ENCODE measurements around the gene SNX25.
"Not testable (repeated sequence)": the region's sequence is repeated elsewhere in the genome, so short reads cannot be mapped to it uniquely, and the experiment has no call there.

Gene SNX25

GRCh38 chr4:185357211-185357610 is 147.8 kb downstream of the SNX25 start:
- no peak overlapping the region for H3K27ac ChIP-seq
- TF ChIP-seq, protein P1, sequence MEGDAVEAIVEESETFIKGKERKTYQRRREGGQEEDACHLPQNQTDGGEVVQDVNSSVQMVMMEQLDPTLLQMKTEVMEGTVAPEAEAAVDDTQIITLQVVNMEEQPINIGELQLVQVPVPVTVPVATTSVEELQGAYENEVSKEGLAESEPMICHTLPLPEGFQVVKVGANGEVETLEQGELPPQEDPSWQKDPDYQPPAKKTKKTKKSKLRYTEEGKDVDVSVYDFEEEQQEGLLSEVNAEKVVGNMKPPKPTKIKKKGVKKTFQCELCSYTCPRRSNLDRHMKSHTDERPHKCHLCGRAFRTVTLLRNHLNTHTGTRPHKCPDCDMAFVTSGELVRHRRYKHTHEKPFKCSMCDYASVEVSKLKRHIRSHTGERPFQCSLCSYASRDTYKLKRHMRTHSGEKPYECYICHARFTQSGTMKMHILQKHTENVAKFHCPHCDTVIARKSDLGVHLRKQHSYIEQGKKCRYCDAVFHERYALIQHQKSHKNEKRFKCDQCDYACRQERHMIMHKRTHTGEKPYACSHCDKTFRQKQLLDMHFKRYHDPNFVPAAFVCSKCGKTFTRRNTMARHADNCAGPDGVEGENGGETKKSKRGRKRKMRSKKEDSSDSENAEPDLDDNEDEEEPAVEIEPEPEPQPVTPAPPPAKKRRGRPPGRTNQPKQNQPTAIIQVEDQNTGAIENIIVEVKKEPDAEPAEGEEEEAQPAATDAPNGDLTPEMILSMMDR (conservative IDR thresholded peaks at IDR 0.05; ENCODE audit: low read depth), result no peak
- DNase-seq (ENCODE audit: low spot score), result no peak
- ChIA-PET POLR2A (ENCODE audit: low non-redundant PET) (no interaction called here), CTCF (no interaction called here)

GRCh38 chr4:185357733-185358440 is 148.5 kb downstream of the SNX25 start:
- TF ChIP-seq, protein P1 (conservative IDR thresholded peaks at IDR 0.05; ENCODE audit: low read depth), result no peak
- ChIA-PET POLR2A (ENCODE audit: low non-redundant PET) (no interaction called here), CTCF (no interaction called here)
- no peak for DNase-seq (ENCODE audit: low spot score)
- no peak overlapping the region for H3K27ac ChIP-seq

DNA sequence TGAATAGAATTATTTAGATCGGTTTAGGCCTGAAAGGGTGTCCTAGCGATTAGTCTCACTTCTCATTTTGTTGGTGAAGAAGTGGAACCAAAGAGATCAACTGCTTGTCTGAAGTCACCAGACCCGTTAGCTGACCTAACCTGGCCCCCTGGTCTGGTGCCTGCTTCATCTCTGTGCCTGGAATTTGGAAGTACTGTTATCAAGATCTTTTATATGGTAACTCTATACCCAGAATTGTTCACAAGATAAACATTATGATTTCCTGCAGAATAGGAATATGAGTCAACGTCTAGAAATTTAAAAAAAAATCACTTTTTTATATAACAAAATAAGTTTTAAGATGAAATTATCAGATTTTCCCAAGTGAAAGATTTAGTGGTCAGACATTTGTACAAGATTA is 149.1 kb downstream of the SNX25 start:
- TF ChIP-seq, protein P1 (conservative IDR thresholded peaks at IDR 0.05; ENCODE audit: low read depth), result no peak
- CTCF ChIA-PET, result interaction anchor here (0.7 kb wide), 1 partner anchor 239 kb away, joined by 6 read pairs; no protein-coding TSS in a partner anchor
- H3K27ac ChIP-seq, result no peak overlapping the region
- no peak for DNase-seq (ENCODE audit: low spot score)
- POLR2A ChIA-PET (ENCODE audit: low non-redundant PET), result no interaction called here

DNA sequence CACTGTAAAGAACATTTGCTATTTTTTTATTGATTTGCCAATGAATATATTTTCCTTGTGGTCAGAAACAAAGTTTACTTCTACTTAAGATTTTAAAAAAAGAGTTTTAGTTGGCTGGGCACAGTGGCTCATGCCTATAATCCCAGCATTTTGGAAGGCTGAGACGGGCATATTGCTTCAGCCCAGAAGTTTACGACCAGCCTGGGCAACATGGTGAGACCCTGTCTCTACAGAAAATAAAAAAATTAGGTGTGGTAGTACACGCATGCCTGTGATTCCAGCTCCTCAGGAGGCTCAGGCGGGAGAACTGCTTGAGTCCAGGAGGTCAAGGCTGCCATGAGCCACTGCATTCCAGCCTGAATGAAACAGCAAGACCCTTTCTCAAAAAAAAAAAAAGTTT is 149.6 kb downstream of the SNX25 start:
- no peak for DNase-seq (ENCODE audit: low spot score)
- CTCF ChIA-PET, result interaction anchor here (0.7 kb wide), 1 partner anchor 239 kb away, joined by 6 read pairs; no protein-coding TSS in a partner anchor
- POLR2A ChIA-PET (ENCODE audit: low non-redundant PET), result no interaction called here

DNA sequence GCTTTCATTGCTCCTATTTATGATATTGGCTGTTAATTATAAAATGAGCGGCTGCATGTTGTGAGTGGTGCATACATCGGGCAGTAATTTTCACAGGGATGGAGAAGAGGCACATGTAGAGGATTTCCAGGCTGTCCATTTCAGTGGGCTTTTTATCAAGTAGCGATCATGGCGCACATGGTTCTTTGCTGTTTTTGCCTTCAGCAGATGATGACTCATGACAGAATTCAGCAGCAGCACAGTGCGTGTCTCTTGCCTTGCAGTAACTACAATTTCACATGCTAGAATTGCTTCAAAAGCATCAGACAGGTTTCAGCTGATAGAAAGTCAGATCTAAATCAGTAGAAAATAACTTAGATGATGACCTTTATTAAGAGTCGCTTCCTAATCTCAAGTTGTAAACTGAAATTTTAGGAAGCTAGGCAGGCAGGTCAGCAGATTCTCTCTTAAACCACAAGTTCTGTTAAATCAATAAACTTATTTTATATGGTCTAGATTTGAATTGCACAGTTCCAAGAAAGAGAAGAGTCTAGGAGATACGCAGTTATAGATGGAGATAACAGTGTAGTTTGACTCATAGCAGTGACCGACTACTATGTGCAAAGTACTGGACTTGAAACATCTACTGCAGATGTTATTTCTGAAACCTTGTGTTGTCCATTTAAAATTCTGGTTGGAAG is 150.5 kb downstream of the SNX25 start:
- POLR2A ChIA-PET (ENCODE audit: low non-redundant PET), result no interaction called here

More for the DNA sequence above, 149.6 kb downstream of the SNX25 start:
- no peak overlapping the region for H3K27ac ChIP-seq
- TF ChIP-seq, protein P1 (conservative IDR thresholded peaks at IDR 0.05; ENCODE audit: low read depth), result no peak

DNA sequence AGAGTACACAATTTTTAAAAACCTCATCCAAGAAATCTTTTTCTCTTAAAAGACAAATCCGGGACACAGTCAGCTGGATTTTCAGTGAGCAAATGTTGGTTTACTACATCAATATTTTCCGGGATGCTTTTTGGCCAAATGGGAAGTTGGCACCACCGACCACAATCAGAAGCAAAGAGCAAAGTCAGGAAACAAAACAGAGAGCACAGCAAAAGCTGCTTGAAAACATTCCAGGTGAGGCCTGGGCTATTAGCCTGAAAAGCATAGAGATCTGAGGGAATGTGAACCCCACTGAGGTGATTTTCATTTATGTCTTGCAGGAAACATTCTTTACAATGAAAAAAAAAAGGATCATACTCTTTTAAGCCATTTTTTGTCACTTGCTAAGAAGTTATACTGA is 152.5 kb downstream of the SNX25 start:
- ChIA-PET POLR2A (ENCODE audit: low non-redundant PET) (no interaction called here), CTCF (no interaction called here)
- TF ChIP-seq, protein P1 (conservative IDR thresholded peaks at IDR 0.05; ENCODE audit: low read depth), result no peak
- H3K27ac ChIP-seq, result no peak overlapping the region
- DNase-seq (ENCODE audit: low spot score), result no peak

More for the DNA sequence above, 150.5 kb downstream of the SNX25 start:
- TF ChIP-seq, protein P1 (conservative IDR thresholded peaks at IDR 0.05; ENCODE audit: low read depth), result no peak
- DNase-seq (ENCODE audit: low spot score), result no peak
- H3K27ac ChIP-seq, result no peak overlapping the region
- CTCF ChIA-PET, result no interaction called here

DNA sequence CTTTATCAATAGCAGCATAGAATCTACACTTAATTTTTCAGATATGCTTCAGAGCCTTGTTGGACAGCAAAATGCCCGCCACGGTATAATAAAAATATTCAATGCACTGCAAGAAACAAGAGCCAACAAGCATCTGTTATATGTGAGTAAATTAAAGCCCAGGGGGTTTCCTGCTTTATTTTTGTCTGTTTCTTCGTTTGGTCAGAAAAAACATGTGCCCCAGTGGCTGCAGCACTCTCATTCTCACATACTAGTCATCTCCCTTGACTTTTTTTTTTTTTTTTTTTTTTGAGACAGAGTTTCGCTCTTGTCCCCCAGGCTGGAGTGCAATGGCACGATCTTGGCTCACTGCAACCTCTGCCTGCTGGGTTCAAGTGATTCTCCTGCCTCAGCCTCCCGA is 153.2 kb downstream of the SNX25 start:
- POLR2A ChIA-PET (ENCODE audit: low non-redundant PET); CTCF ChIA-PET; DNase-seq (ENCODE audit: low spot score); H3K27ac ChIP-seq: not testable (repeated sequence)
